Esophagus muscularis mucosa (tissue), 4 donors: Measurements from ENCODE around the gene WNK1.

Source experiments
- EP300 ChIP-seq: sonication (generic); formaldehyde crosslinking; IDR thresholded peaks from one replicate; pipeline ENCODE4 v1.6.1; 2017; ENCODE audit warnings: antibody characterized with exemption
- POLR2A ChIP-seq: fragments of 450-650 bp; IDR thresholded peaks from one replicate; pipeline ENCODE4 v1.6.1; 2017; ENCODE audit warnings: antibody characterized with exemption, moderate library complexity, mild to moderate bottlenecking, low read depth
- POLR2AphosphoS5 ChIP-seq, 2 donors: sonication (generic); formaldehyde crosslinking; IDR thresholded peaks; one replicate each; pipeline ENCODE4 v1.6.1; 2017; ENCODE audit warnings: antibody characterized with exemption in 2 of 2
- TF ChIP-seq, protein P1 (sequence below), 3 experiments: fragments of 200-600 bp in 2 of 3; fragments of 450-650 bp in 1 of 3; sonication (generic) in 2 of 3; IDR thresholded peaks; one replicate each; pipeline ENCODE4 v1.5.1; 2017 to 2019; ENCODE audit warnings: antibody characterized with exemption in 3 of 3, mild to moderate bottlenecking in 2 of 3, moderate library complexity in 1 of 3

- TF ChIP-seq, protein P1, sequence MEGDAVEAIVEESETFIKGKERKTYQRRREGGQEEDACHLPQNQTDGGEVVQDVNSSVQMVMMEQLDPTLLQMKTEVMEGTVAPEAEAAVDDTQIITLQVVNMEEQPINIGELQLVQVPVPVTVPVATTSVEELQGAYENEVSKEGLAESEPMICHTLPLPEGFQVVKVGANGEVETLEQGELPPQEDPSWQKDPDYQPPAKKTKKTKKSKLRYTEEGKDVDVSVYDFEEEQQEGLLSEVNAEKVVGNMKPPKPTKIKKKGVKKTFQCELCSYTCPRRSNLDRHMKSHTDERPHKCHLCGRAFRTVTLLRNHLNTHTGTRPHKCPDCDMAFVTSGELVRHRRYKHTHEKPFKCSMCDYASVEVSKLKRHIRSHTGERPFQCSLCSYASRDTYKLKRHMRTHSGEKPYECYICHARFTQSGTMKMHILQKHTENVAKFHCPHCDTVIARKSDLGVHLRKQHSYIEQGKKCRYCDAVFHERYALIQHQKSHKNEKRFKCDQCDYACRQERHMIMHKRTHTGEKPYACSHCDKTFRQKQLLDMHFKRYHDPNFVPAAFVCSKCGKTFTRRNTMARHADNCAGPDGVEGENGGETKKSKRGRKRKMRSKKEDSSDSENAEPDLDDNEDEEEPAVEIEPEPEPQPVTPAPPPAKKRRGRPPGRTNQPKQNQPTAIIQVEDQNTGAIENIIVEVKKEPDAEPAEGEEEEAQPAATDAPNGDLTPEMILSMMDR (IDR thresholded peaks at IDR 0.05) = no peak
- no peak for TF ChIP-seq EP300
- no peak for TF ChIP-seq POLR2AphosphoS5 (IDR thresholded peaks at IDR 0.05)
- no peak for TF ChIP-seq POLR2A
These were observed 118.0 kb downstream of the WNK1 start for GRCh38 chr12:870378-870777.
